Fibroblast of skin of right quadriceps (primary cell): ENCODE data around the gene SWSAP1.

ENCODE experiments used
- DNase-seq: peaks from one replicate; pipeline ENCODE4 v3.0.0-alpha.2; 2013

Gene SWSAP1

GRCh38 chr19:11416346-11417052, 42.0 kb downstream of the SWSAP1 start:
- no peak for DNase-seq

- DNase-seq, result no peak
Observed at GRCh38 chr19:11418094-11418548, 43.7 kb downstream of the SWSAP1 start.

GRCh38 chr19:11418549-11419506, 44.4 kb downstream of the SWSAP1 start, which contains the start of gene RGL3:
Gene RGL3, minus strand, starts transcription at chr19:11419314. Its CDS starts 36 bp downstream, at chr19:11419278.
- DNase-seq, result no peak

DNA sequence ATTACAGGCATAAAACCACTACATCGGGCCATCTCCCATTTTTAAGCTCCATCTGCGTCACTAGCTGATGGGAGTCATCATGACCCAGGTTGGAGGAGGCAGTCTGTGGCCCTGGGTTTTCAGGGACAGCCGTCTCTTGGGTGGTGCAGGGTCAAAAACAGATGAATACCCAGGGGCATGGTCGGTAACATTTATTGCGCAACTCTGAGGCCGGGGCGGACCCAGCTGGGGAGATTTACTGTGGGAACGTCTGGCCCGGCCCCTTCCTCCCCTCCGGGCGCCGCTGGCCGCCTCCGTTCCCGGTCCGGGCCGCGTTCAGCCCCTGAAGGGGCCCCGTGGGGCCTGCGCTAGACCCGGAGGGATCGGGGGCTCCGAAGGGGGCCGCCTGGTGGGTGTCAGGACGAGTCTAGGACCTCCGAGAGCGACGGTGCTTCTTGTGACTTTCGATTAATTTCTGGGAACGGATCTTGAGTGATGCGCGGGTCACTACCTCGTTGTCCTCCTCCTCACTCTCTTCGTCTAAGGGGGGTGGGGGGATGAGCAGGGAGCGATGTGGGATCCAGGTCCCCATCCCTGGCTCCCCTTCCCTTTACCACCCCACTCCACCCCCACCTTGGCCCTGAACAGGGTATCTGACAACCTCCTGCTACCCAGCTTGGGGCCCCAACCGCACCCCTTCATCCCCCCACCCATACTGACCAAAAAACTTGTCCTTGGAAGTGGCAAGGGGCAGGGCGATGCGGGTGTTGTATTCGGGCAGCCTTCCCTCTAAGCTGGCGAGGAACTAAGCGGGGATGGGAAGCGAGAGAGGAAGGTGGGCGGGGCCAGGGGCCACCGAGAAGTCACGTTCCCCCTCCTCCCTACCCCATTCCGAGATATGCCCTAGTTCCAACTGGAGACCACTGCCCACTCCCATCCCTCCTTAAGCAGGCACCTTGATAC, 46.2 kb downstream of the SWSAP1 start:
- DNase-seq, result peak; percentile 12

GRCh38 chr19:11421371-11422098, 47.1 kb downstream of the SWSAP1 start:
- no peak for DNase-seq

DNA sequence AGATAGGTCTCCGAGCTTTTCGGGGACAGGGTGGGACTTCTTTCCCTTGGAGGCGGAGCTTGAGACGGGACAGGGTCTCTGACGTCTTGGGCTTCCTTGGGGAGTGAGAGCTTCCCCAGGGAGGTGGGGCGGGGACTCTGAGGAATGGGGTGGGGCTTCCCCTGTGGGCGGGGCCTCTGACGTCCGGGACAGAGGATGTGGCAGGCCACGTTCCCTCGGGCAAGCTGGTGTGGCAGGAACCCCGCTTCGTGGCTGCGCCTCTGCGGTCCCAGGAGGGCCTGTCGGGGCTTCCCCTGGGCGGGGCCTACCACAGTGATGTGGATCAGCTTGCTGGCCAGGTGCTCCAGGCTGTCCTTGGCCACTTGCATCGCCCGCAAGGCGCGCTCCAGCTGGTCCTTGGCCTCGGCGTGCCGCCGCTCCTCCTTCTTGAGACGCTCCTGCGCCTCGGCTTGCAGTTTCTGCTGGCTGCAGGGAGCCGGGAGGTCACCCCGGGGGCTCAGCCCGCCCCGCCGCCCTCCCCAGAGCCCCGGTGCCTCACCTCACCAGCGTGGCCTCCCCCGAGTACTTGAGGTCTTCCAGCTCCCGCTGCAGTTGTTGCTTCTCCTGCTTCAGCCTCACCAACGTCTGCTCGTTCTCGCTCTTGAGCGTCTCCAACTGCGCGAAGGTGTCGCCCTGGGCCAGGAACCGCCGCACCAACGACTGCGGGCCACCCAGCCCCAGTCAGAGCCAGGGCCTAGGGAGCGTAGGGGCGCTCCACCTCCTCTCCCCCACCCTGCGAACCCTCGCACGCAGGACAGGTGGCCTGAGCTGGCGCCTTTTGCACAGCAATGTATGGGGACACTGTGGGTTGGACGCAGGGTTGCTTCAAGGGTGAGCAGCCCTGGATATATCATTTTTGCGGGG, 47.9 kb downstream of the SWSAP1 start:
- peak; percentile 44 for DNase-seq

- DNase-seq, result no peak
Observed at GRCh38 chr19:11423164-11423790, 48.8 kb downstream of the SWSAP1 start.

- no peak for DNase-seq
Observed at GRCh38 chr19:11423791-11424181, 49.3 kb downstream of the SWSAP1 start.
